HG02852 (cell line): ENCODE data around the gene RBL1.
"Not testable (repeated sequence)": the region's sequence is repeated elsewhere in the genome, so short reads cannot be mapped to it uniquely, and the experiment has no call there.

Source experiments
- ATAC-seq: cut with Tn5 transposase; IDR thresholded peaks from one replicate; pipeline ENCODE4 v1.9.1; 2021; ENCODE audit warnings: mild to moderate bottlenecking, moderate library complexity; ENCODE audit not compliant: unreplicated experiment

RBL1 gene

DNA sequence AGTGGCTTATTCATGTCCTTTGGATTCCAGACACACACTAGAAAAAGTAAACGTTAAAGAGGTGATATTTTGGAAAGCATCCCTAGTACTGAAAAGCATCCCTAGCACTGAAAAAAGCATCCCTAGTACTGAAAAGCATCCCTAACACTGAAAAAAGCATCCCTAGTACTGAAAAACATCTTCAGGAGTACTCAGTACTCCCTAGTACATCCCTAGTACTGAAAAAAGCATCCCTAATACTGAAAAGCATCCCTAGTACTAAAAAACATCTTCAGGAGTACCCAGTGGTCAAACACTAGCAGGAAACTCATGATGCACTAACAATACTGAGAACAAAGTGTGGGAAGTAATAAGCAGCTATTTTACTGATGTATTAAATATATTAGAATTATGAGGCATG is 98.7 kb downstream of the RBL1 start:
- no peak for ATAC-seq

DNA sequence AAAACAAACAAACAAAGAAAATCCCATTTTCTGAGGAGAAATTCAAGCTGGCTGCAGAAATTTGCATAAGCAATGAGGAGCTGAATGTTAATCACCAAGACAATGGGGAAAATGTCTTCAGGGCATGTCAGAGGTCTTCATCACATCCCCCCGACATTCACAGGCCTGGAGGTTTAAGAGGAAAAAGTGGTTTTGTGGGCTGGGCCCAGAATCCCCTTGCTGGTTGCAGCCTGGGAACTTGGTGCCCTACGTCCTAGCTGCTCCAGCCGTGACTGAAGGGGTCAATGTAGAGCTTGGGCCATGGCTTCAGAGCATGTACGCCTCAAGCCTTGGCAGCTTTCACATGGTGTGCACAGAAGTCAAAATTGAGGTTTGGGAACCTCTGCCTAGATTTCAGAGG is 101.6 kb downstream of the RBL1 start:
- ATAC-seq = not testable (repeated sequence)

DNA sequence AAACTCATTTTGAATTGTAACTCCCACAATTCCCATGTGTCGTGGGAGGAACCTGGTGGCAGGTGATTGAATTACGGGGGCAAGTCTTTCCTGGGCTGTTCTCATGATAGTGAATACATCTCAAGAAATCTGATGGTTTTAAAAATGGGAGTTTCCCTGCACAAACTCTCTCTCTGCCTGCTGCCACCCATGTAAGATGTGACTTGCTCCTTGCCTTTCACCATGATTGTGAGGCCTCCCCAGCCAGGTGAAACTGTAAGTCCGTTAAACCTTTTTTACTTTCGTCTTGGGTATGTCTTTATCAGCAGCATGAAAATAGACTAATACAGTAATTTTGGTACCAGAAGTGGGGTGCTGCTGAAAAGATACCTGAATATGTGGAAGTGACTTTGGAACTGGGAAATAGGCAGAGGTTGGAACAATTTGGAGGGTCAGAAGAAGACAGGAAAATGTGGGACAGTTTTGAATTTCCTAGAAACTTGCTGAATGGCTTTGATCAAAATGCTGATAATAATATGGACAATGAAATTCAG is 102.9 kb downstream of the RBL1 start:
- no peak for ATAC-seq

- ATAC-seq = no peak
These were observed 104.1 kb downstream of the RBL1 start for GRCh38 chr20:36991703-36992102.

DNA sequence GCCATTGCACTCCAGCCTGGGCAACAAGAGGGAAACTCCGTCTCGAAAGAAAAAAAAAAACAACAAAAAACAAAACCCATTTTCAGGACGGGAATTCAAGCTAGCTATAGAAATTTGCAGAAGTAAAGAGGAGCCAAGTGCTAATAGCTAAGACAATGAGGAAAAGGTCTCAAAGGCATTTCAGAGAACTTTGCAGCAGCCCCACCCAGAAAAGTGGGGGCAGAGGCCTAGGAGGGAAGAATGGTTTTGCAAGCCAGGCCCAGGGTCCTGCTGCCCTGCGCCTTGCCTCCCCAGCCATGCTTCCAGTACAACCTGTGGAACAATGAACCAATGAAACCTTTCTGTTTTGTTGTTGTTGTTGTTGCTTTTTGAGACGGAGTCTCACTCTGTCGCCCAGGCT is 106.0 kb downstream of the RBL1 start:
- no peak for ATAC-seq

- ATAC-seq = no peak
These were observed 107.3 kb downstream of the RBL1 start for GRCh38 chr20:36988494-36988966.

DNA sequence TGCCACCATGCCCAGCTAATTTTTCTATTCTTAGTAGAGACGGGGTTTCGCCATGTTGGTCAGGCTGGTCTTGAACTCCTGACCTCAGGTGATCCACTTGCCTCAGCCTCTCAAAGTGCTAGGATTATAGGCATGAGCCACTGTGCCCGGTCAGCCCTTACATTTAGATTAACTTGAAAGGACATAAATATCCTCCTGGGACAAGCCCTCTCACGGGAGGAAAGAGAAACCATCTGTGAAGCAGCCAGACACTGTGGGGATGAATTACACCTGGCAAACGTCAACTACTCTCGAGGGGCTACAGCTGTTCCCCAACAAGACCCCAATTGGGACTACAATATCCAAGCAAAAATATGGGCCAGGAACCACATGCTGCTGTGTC is 111.5 kb downstream of the RBL1 start:
- ATAC-seq = no peak

GRCh38 chr20:36975099-36975818 is 120.5 kb downstream of the RBL1 start:
- no peak for ATAC-seq

- no peak for ATAC-seq
These were observed 121.1 kb downstream of the RBL1 start for GRCh38 chr20:36974660-36975059.

DNA sequence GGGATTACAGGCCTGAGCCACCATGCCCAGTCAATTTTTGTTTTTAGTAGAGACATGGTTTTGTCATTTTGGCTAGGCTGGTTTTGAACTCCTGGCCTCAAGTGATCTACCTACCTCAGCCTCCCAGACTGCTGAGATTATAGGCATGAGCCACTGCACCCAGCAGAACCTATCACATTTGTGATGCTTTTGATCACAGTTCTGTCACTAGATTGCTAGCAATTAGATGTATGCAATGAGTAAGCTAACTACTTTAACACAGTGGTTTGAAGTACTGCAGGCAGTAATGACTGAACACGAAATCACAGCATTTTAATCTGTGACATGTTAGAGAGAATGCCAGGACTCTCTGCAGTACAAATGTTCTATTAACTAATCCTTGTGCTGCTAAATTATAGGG is 124.7 kb downstream of the RBL1 start:
- ATAC-seq = no peak

- ATAC-seq = no peak
These were observed 126.2 kb downstream of the RBL1 start for GRCh38 chr20:36969478-36970186.

DNA sequence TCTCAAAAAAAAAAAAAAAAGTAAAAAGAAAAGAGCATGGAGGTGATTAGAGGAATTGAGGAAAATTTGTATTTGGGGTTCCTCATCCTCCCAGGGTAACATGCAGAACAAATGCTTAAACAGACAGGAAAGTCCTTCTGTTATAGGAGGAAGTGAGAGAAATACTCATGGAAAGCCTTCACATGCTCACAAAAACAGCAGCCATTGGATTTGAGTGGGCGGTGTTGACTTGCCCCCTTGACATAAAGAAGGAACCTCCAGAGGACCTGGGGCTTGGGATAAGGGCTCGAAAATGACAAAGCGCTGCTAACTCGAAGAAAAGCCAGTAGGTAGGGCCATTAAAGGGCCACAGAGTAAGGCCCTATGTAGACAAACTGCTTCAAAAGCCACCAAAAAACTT is 126.7 kb downstream of the RBL1 start:
- ATAC-seq = no peak

DNA sequence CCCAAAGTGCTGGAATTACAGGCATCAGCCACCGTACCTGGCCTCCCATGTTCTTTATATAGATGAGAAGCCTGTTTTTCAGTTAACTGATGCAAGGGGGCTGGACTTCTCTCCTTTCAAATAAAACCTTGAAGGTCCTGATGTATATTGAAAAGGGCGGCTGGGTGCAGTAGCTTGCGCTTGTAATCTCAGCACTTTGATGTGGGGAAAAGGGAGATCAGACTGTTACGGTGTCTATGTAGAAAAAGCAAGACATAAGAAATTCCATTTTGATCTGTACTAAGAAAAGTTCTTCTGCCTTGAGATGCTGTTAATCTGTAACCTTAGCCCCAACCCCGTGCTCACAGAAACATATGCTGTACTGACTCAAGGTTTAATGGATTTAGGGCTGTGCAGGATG is 128.2 kb downstream of the RBL1 start:
- no peak for ATAC-seq

DNA sequence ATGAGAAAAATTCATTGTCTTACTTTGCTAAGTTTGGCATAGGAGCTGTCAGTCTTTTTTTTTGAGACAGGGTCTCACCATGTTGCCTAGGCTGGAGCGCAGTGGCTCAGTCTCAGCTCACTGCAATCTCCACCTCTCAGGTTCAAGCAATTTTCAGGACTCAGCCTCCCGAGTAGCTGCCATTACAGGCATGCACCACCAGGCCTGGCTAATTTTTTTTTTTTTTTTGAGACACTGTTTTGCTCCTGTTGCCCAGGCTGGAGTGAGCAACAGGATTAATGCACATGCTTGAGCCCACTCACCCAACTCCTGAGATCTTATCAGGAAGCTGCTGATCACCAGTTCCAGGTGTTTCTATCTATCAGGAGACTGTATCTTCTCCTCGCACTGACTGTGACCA is 128.8 kb downstream of the RBL1 start:
- ATAC-seq = not testable (repeated sequence)

DNA sequence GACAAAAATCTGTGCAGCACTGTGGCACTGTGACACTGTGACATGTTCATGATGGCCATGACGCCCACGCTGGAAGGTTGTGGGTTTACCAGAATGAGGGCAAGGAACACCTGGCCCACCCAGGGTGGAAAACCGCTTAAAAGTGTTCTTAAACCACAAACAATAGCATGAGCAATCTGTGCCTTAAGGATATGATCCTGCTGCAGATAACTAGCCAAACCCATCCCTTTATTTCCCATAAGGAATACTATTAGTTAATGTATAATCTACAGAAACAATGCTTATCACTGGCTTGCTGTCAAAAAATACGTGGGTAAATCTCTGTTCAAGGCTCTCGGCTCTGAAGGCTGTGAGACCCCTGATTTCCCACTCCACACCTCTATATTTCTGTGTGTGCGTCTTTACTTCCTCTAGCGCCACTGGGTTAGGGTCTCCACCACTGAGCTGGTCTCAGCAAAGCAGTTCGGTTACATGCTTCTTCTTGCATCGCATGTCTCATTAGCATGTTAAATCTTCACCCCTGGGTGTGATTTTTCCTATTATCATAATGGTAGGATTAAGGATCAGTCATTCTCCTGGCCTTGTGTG is 133.3 kb downstream of the RBL1 start:
- not testable (repeated sequence) for ATAC-seq

DNA sequence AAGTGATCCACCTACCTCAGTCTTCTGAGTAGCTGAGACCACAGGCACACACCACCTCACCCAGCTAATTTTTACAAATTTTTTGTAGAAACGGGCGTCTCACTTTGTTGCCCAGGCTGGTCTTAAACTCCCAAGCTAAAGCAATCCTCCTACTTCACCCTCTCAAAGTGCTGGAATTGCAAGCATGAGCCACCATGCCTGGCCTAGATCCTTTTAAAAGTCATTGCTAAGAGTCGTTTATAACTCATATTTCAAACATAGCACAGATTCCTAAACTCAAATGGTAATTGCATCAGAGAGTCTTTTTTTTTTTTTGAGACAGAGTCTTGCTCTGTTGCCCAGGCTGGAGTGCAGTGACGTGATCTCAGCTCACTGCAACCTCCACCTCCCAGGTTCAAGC is 136.6 kb downstream of the RBL1 start:
- ATAC-seq = no peak

DNA sequence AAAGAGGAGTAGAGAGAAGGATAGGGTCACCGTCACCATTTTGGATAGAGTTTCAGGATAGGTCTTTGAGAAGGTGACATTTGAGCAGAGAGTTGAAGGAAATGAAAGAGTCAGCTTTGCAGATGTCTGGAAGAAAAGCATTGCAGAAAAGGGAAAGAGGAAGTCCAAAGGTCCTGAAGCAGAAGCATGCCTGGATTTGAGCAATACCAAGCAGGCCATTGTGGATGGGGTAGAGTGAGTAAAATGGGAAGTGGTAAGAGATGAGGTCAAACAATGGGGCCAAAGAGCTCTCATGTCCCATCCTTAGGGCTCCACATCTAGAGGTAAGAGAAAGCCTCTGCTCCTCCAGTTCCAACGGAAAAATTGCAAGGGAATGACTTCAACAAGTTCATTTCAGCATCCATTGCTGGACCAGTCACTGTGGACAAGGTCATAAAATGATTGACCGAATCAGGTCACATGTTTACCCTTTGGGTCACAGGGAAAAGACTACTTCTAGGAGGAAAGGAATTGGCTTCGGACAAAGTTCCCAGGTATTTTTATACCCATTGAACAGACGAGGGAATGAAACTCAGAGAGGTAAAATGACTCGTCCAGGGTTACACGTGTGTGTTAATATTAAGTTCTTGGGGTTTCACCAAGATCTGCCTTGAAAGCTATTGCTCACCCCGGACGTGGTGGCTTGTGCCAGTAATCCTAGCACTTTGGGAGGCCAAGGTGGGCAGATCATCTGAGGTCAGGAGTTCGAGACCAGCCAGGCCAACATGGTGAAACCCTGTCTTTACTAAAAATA is 137.7 kb downstream of the RBL1 start:
- no peak for ATAC-seq

- no peak for ATAC-seq
These were observed 139.1 kb downstream of the RBL1 start for GRCh38 chr20:36956674-36957073.

DNA sequence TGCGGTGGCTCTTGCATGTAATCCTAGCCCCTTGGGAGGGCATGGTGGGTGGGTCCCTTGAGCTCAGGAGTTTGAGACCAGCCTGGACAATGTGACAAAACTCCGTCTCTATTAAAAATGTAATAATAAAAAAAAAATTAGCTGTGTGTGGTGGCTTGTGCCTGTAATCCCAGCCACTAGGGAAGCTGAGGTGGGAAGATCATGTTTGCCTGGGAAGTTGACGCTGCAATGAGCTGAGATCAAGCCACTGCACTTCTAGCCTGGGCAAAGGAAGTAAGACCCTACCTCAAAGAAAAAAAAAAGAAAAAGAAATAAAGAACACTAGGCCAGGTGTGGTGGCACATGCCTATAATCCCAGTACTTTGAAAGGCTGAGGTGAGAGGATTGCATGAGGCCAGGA is 139.8 kb downstream of the RBL1 start:
- no peak for ATAC-seq

GRCh38 chr20:36951979-36952738 is 143.6 kb downstream of the RBL1 start:
- no peak for ATAC-seq
